ENCODE measurements around the gene MTA1. TPM values are rescaled to one million over a fixed set of nuclear protein-coding genes. Genes with fewer than 3 reads are reported as not detected.

MTA1 gene
- total and polyA plus RNA-seq, 2 donors from 2014 or later = 30.4 to 112 TPM

DNA sequence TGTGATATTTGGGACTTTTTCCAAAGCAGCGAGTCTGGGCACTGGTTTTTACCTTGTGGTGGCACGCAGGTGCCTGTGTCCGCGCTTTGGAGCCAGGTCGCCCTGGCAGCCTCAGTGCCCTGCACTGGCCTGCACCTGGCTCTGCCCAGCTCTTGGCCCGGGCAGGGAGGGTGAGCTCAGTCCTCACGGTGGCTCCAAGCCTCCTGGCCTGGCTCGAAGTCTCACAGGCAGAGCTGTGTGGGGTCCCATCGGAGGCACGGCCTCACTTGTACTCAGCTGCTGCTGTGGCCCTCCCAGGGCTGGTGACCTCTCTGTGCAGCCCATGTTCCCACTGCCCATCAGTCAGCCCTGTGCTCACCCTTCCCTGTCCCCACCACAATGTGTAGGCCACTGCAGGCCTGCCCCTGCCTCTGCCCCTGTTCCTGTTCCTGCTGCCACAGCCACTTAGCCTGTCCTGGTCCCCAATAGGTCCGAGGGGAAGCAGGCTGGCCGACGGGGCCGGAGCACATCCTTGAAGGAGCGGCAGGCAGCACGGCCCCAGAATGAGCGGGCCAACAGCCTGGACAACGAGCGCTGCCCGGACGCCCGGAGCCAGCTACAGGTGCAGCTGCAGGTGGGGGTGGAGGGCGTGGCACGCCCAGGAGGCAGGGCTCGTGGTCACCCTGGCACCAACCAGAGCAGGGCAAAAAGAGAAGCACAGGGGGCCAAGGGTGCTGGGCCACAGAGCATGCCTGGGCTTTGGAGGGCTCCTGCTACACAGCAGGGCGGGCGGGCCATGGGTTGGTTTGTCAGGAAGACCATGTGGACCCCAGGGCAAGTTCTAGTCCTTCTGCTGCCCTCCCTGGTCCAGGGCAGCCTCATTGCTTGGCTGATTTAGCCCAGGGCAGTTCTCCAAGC, 37.9 kb upstream of the MTA1 start:
- intact Hi-C loops (cut with DNase I) = no loop called here
- H3K4me3 ChIP-seq (ENCODE audit: low read length in 3 of 3) = no peak overlapping the region
- H3K4me1 ChIP-seq (ENCODE audit: control insufficient read depth in 2 of 3, insufficient read depth in 2 of 3, low read depth in 1 of 3, low read length in 3 of 3) = no peaks in the 10 kb centered on the region
- TF ChIP-seq, protein P1, sequence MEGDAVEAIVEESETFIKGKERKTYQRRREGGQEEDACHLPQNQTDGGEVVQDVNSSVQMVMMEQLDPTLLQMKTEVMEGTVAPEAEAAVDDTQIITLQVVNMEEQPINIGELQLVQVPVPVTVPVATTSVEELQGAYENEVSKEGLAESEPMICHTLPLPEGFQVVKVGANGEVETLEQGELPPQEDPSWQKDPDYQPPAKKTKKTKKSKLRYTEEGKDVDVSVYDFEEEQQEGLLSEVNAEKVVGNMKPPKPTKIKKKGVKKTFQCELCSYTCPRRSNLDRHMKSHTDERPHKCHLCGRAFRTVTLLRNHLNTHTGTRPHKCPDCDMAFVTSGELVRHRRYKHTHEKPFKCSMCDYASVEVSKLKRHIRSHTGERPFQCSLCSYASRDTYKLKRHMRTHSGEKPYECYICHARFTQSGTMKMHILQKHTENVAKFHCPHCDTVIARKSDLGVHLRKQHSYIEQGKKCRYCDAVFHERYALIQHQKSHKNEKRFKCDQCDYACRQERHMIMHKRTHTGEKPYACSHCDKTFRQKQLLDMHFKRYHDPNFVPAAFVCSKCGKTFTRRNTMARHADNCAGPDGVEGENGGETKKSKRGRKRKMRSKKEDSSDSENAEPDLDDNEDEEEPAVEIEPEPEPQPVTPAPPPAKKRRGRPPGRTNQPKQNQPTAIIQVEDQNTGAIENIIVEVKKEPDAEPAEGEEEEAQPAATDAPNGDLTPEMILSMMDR (IDR thresholded peaks at IDR 0.05; ENCODE audit: borderline replicate concordance, extremely low read depth, insufficient read depth) = no peak
- H3K27me3 ChIP-seq (ENCODE audit: control insufficient read depth, insufficient read depth, low read length) = no peaks in the 10 kb centered on the region
- no peak for FAIRE-seq
- H3K9me3 ChIP-seq (ENCODE audit: control insufficient read depth in 2 of 3, insufficient read depth in 1 of 3, low read length in 3 of 3) = no peaks in the 10 kb centered on the region
- peaks cover 0 to 21% (median 5%) of the 10 kb centered on the region in 3 donors for H3K36me3 ChIP-seq (ENCODE audit: control insufficient read depth in 2 of 3, insufficient read depth in 3 of 3, low read length in 3 of 3)
- no peak overlapping the region for H3K27ac ChIP-seq (ENCODE audit: low read depth in 2 of 2, low read length in 2 of 2)
- no peak overlapping the region for H3K9ac ChIP-seq (ENCODE audit: low read length in 3 of 3)
- peak in 1 of 5 donors; percentile 61 for DNase-seq

DNA sequence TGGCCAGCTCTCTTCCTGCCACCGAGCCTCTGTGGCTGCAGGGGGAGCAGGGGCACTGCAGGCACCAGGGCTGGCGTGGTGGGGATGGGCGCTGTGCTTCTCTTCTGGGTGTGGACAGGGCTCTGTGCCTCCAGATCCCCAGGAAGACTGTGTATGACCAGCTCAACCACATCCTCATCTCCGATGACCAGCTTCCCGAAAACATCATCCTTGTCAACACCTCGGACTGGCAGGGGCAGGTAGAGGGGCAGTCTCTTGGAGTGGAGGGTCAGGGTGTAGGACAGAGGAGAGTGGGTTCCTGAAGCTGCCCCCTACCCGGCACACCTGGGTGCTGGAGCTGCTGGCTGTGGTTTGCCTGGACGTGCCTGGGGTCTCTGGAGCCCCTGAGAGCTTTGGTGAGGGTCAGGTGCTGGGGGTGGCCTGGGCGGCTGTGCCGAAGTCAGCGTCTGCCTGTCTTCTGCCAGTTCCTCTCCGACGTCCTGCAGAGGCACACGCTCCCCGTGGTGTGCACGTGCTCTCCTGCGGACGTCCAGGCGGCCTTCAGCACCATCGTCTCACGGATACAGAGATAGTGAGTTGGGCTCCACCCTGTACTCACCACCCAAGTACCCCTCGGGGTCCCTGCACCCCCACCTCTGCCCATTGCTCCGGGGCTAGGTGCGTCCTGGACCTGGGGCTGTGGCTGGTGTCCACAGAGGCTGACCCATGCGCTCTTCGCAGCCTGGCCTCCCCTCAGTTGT, 37.1 kb upstream of the MTA1 start:
- DNase-seq (peak in 1 of 5 donors; percentile 52), FAIRE-seq (no peak)
- no peak overlapping the region for H3K9ac ChIP-seq (ENCODE audit: low read length in 3 of 3)
- no peaks in the 10 kb centered on the region for H3K27me3 ChIP-seq (ENCODE audit: control insufficient read depth, insufficient read depth, low read length)
- H3K9me3 ChIP-seq (ENCODE audit: control insufficient read depth in 2 of 3, insufficient read depth in 1 of 3, low read length in 3 of 3) = no peaks in the 10 kb centered on the region
- H3K27ac ChIP-seq (ENCODE audit: low read depth in 2 of 2, low read length in 2 of 2) = no peak overlapping the region
- H3K4me3 ChIP-seq (ENCODE audit: low read length in 3 of 3) = no peak overlapping the region
- no peaks in the 10 kb centered on the region for H3K4me1 ChIP-seq (ENCODE audit: control insufficient read depth in 2 of 3, insufficient read depth in 2 of 3, low read depth in 1 of 3, low read length in 3 of 3)
- TF ChIP-seq, protein P1 (IDR thresholded peaks at IDR 0.05; ENCODE audit: borderline replicate concordance, extremely low read depth, insufficient read depth) = no peak
- intact Hi-C loops (cut with DNase I) = no loop called here
- H3K36me3 ChIP-seq (ENCODE audit: control insufficient read depth in 2 of 3, insufficient read depth in 3 of 3, low read length in 3 of 3) = peaks cover 0 to 21% (median 5%) of the 10 kb centered on the region in 3 donors

DNA sequence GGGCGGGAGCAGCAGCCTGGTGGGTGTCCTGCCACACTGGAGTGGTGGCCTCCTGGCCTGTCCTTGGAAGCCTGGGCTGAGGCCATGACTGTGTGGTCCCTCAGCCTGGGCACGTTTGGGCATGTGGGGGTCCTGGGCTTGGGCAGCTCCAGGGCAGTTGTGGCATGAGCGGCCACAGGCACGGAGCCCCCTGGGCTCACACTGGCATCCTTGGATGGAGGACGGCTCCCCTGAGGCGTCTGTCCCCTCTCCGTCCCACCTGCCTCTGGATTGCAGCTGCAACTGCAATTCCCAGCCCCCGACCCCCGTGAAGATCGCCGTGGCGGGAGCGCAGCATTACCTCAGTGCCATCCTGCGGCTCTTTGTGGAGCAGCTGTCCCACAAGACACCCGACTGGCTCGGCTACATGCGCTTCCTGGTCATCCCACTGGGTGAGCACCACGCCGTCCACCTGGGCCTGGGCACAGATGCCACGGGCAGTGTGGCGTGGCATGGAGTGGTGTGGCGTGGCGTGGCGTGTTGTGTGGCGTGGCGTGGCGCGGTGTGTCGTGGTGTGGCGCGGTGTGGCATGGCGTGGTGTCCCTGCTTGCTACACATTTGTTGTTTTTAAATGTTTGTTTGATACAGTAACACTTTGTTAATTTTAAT, 36.4 kb upstream of the MTA1 start:
- DNase-seq (peak in 1 of 5 donors; percentile 59), FAIRE-seq (no peak)
- Histone ChIP-seq H3K9ac (ENCODE audit: low read length in 3 of 3) (no peak overlapping the region), H3K27ac (ENCODE audit: low read depth in 2 of 2, low read length in 2 of 2) (no peak overlapping the region), H3K4me3 (ENCODE audit: low read length in 3 of 3) (no peak overlapping the region), H3K9me3 (ENCODE audit: control insufficient read depth in 2 of 3, insufficient read depth in 1 of 3, low read length in 3 of 3) (no peaks in the 10 kb centered on the region), H3K27me3 (ENCODE audit: control insufficient read depth, insufficient read depth, low read length) (no peaks in the 10 kb centered on the region), H3K36me3 (ENCODE audit: control insufficient read depth in 2 of 3, insufficient read depth in 3 of 3, low read length in 3 of 3) (peaks cover 0 to 21% (median 5%) of the 10 kb centered on the region in 3 donors), H3K4me1 (ENCODE audit: control insufficient read depth in 2 of 3, insufficient read depth in 2 of 3, low read depth in 1 of 3, low read length in 3 of 3) (no peaks in the 10 kb centered on the region)
- intact Hi-C loops (cut with DNase I) = no loop called here
- TF ChIP-seq, protein P1 (IDR thresholded peaks at IDR 0.05; ENCODE audit: borderline replicate concordance, extremely low read depth, insufficient read depth) = no peak
